Calu3 (cell line): ENCODE results near the gene PLXNA4. TPM values are rescaled to one million over a fixed set of nuclear protein-coding genes. Genes with fewer than 3 reads are reported as not detected.

Experiments used
- BruUV-seq: library from RNA; stranded (reverse); fragments of 400-500 nt; replicated peaks from 2 replicates; lab custom pipeline; 2021; lab: Mats Ljungman, UMichigan
- CTCF ChIA-PET: fragments of 300-600 bp; sonication (Branson Sonifier 250); formaldehyde crosslinking; loops from one replicate; lab custom pipeline; 2022; ENCODE audit warnings: antibody characterized with exemption; lab: Charles Lee
- DNase-seq: peaks from one replicate; pipeline ENCODE4 v3.0.0; 2022
- H3K27ac Mint-ChIP-seq: one replicate; pipeline ENCODE4 v1.8.0; 2022; ENCODE audit warnings: mixed read lengths; ENCODE audit not compliant: unreplicated experiment
- H3K27me3 Mint-ChIP-seq: one replicate; pipeline ENCODE4 v1.8.0; 2022; ENCODE audit warnings: mixed read lengths; ENCODE audit not compliant: unreplicated experiment
- H3K36me3 Mint-ChIP-seq: one replicate; pipeline ENCODE4 v1.8.0; 2022; ENCODE audit warnings: mild to moderate bottlenecking, moderate library complexity, mixed read lengths; ENCODE audit not compliant: insufficient read depth, unreplicated experiment
- H3K4me1 Mint-ChIP-seq: one replicate; pipeline ENCODE4 v1.8.0; 2022; ENCODE audit warnings: mild to moderate bottlenecking, low read depth, mixed read lengths; ENCODE audit not compliant: unreplicated experiment
- H3K4me3 Mint-ChIP-seq: one replicate; pipeline ENCODE4 v1.8.0; 2022; ENCODE audit warnings: mild to moderate bottlenecking, low read depth, moderate library complexity, mixed read lengths; ENCODE audit not compliant: unreplicated experiment
- H3K9me3 Mint-ChIP-seq: one replicate; pipeline ENCODE4 v1.8.0; 2022; ENCODE audit warnings: low read depth, mixed read lengths; ENCODE audit not compliant: unreplicated experiment
- CTCF ChIP-seq: fragments of 200-600 bp; IDR thresholded peaks from one replicate; pipeline ENCODE4 v1.8.0; 2022; ENCODE audit warnings: antibody characterized with exemption; ENCODE audit not compliant: unreplicated experiment
- intact Hi-C: fragments of 100-400 bp; cut with micrococcal nuclease; formaldehyde crosslinking; loops from one replicate; pipeline ENCODE4 v1.10.0; 2022; ENCODE audit not compliant: unreplicated experiment
- total RNA-seq: library from RNA; stranded (reverse); gene quantifications from 2 replicates; pipeline ENCODE4 v1.2.3, GENCODE V29; 2022

Gene PLXNA4
- total RNA-seq, 1 experiment from 2014 or later = not detected

GRCh38 chr7:132537456-132538145 is 38.7 kb downstream of the PLXNA4 start:
- intact Hi-C loops = no loop called here
- Mint-ChIP-seq H3K27me3 (peaks cover 71% of the 10 kb centered on the region), H3K9me3 (no peaks in the 10 kb centered on the region), H3K4me1 (no peaks in the 10 kb centered on the region), H3K4me3 (no peak overlapping the region), H3K36me3 (no peaks in the 10 kb centered on the region), H3K27ac (no peak overlapping the region)
- no peak for TF ChIP-seq CTCF
- DNase-seq = no peak
- no TSS peak for BruUV-seq
- CTCF ChIA-PET = interaction anchor here (0.6 kb wide), 1 partner anchor 35 kb away, joined by 6 read pairs; no protein-coding TSS in a partner anchor

- Mint-ChIP-seq H3K9me3 (no peaks in the 10 kb centered on the region), H3K4me3 (no peak overlapping the region), H3K4me1 (no peaks in the 10 kb centered on the region), H3K36me3 (no peaks in the 10 kb centered on the region), H3K27me3 (peaks cover 78% of the 10 kb centered on the region), H3K27ac (no peak overlapping the region)
- BruUV-seq = no TSS peak
- intact Hi-C loops = no loop called here
- no peak for TF ChIP-seq CTCF
- no peak for DNase-seq
- CTCF ChIA-PET = no interaction called here
These were observed 39.4 kb downstream of the PLXNA4 start for GRCh38 chr7:132536654-132537395.

- H3K27ac Mint-ChIP-seq = no peak overlapping the region
- no peaks in the 10 kb centered on the region for H3K9me3 Mint-ChIP-seq
- BruUV-seq = no TSS peak
These were observed 42.4 kb downstream of the PLXNA4 start for GRCh38 chr7:132533916-132534315.

GRCh38 chr7:132532281-132532680 is 44.0 kb downstream of the PLXNA4 start:
- intact Hi-C loops = no loop called here
- Mint-ChIP-seq H3K9me3 (no peaks in the 10 kb centered on the region), H3K4me3 (no peak overlapping the region), H3K36me3 (no peaks in the 10 kb centered on the region), H3K27me3 (peaks cover 81% of the 10 kb centered on the region), H3K4me1 (no peaks in the 10 kb centered on the region), H3K27ac (no peak overlapping the region)
- DNase-seq = no peak
- no peak for TF ChIP-seq CTCF
- CTCF ChIA-PET = no interaction called here
- BruUV-seq = no TSS peak

More at GRCh38 chr7:132533916-132534315, 42.4 kb downstream of the PLXNA4 start:
- peaks cover 87% of the 10 kb centered on the region for H3K27me3 Mint-ChIP-seq
- H3K36me3 Mint-ChIP-seq = no peaks in the 10 kb centered on the region
- no peak for TF ChIP-seq CTCF
- no peak for DNase-seq
- no peaks in the 10 kb centered on the region for H3K4me1 Mint-ChIP-seq
- H3K4me3 Mint-ChIP-seq = no peak overlapping the region
- CTCF ChIA-PET = no interaction called here
- intact Hi-C loops = no loop called here
